ENCODE data around the gene DBH.
A peak's percentile ranks its signal among the peaks of the same experiment; 100 is the strongest.

The DBH gene

GRCh38 chr9:133700819-133701320 is 64.7 kb downstream of the DBH start:
- DNase-seq (peak; percentile 40), ATAC-seq (ENCODE audit: insufficient read depth, low read depth) (peak; percentile 15)
- Histone ChIP-seq H3K4me2 (ENCODE audit: insufficient read depth, low read length) (peak overlapping the region; percentile 62), H4K20me1 (ENCODE audit: insufficient read depth, low read length) (no peaks in the 10 kb centered on the region), H3K27ac (ENCODE audit: low read length) (peak overlapping the region; percentile 80), H2AFZ (ENCODE audit: low read depth, low read length) (no peak overlapping the region), H3K36me3 (ENCODE audit: insufficient read depth, low read length) (no peaks in the 10 kb centered on the region), H3K27me3 (ENCODE audit: insufficient read depth, low read length, poor library complexity) (no peaks in the 10 kb centered on the region), H3K79me2 (ENCODE audit: insufficient read depth, low read length) (no peaks in the 10 kb centered on the region), H3K9ac (ENCODE audit: low read depth, low read length) (peak overlapping the region; percentile 47), H3K9me3 (ENCODE audit: insufficient read depth, low read length, severe bottlenecking) (no peaks in the 10 kb centered on the region), H3K4me1 (ENCODE audit: insufficient read depth, low read length) (peaks cover 40% of the 10 kb centered on the region), H3K4me3 (ENCODE audit: low read depth in 1 of 2, low read length in 2 of 2) (no peak overlapping the region)
- TF ChIP-seq CTCF (IDR thresholded peaks at IDR 0.05; ENCODE audit: borderline replicate concordance, extremely low read depth, low read length, poor library complexity, severe bottlenecking) (no peak), EZH2 (IDR thresholded peaks at IDR 0.05; ENCODE audit: borderline replicate concordance, low read depth, low read length, severe bottlenecking) (no peak)

DNA sequence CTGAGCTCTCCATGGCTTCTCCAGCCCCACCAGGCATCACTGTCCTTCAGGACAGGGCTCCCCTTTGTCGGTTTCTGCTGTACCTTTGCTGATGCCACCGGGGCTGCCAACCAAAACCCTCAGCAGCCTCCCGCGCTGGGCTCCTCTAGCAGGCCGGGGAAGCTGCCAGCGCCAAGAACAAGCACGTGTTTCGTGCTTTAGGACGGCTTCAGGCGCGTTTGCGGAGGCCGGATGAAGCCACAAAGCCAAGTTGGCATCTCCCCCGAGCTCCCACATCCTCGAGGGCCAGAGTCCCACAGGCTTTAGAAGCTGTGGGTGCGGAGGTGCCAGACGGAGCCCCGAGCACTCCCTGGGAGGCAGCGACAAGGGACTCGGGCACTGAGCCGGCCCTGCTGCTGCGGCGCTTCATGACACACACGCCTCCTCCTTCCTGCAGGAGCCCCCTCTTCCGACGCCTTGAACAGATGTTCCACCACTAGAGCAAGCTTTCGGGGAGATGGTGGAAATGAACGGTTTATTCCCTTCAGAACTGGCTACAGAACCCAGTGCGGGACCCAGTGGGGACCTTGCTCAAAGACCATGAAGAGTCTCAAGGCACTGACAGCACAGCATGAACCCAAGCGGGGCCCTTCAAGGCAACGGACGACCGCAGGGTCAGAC is 65.3 kb downstream of the DBH start:
- peak overlapping the region; percentile 62 for H3K4me2 ChIP-seq (ENCODE audit: insufficient read depth, low read length)
- H3K4me3 ChIP-seq (ENCODE audit: low read depth in 1 of 2, low read length in 2 of 2) = peak overlapping the region in 1 of 2 experiments; percentile 39; a peak in 1 of 4 replicates

GRCh38 chr9:133701981-133702797 is 66.0 kb downstream of the DBH start:
- Histone ChIP-seq H3K4me3 (ENCODE audit: low read depth in 1 of 2, low read length in 2 of 2) (peak overlapping the region in 1 of 2 experiments; percentile 44; a peak in 2 of 4 replicates), H3K27ac (ENCODE audit: low read length) (peak overlapping the region; percentile 80), H3K36me3 (ENCODE audit: insufficient read depth, low read length) (no peaks in the 10 kb centered on the region), H3K4me2 (ENCODE audit: insufficient read depth, low read length) (peak overlapping the region; percentile 62), H3K79me2 (ENCODE audit: insufficient read depth, low read length) (no peaks in the 10 kb centered on the region), H3K4me1 (ENCODE audit: insufficient read depth, low read length) (peaks cover 40% of the 10 kb centered on the region), H3K27me3 (ENCODE audit: insufficient read depth, low read length, poor library complexity) (no peaks in the 10 kb centered on the region), H2AFZ (ENCODE audit: low read depth, low read length) (peak overlapping the region; percentile 76), H4K20me1 (ENCODE audit: insufficient read depth, low read length) (no peaks in the 10 kb centered on the region; the same call in 1 of the 2 replicates), H3K9ac (ENCODE audit: low read depth, low read length) (peak overlapping the region; percentile 47), H3K9me3 (ENCODE audit: insufficient read depth, low read length, severe bottlenecking) (no peaks in the 10 kb centered on the region)
- ATAC-seq (ENCODE audit: insufficient read depth, low read depth) = peak; percentile 95
- DNase-seq = peak; percentile 84
- TF ChIP-seq EZH2 (IDR thresholded peaks at IDR 0.05; ENCODE audit: borderline replicate concordance, low read depth, low read length, severe bottlenecking) = no peak
- no peak for TF ChIP-seq CTCF (IDR thresholded peaks at IDR 0.05; ENCODE audit: borderline replicate concordance, extremely low read depth, low read length, poor library complexity, severe bottlenecking)

More for the DNA sequence above, 65.3 kb downstream of the DBH start:
- peak overlapping the region; percentile 80 for H3K27ac ChIP-seq (ENCODE audit: low read length)
- no peaks in the 10 kb centered on the region; the same call in 1 of the 2 replicates for H4K20me1 ChIP-seq (ENCODE audit: insufficient read depth, low read length)
- DNase-seq (peak; percentile 55), ATAC-seq (ENCODE audit: insufficient read depth, low read depth) (peak; percentile 32)
- no peaks in the 10 kb centered on the region for H3K79me2 ChIP-seq (ENCODE audit: insufficient read depth, low read length)
- peaks cover 40% of the 10 kb centered on the region for H3K4me1 ChIP-seq (ENCODE audit: insufficient read depth, low read length)
- H3K9ac ChIP-seq (ENCODE audit: low read depth, low read length) = peak overlapping the region; percentile 47
- TF ChIP-seq EZH2 (IDR thresholded peaks at IDR 0.05; ENCODE audit: borderline replicate concordance, low read depth, low read length, severe bottlenecking) = no peak
- TF ChIP-seq CTCF (IDR thresholded peaks at IDR 0.05; ENCODE audit: borderline replicate concordance, extremely low read depth, low read length, poor library complexity, severe bottlenecking) = no peak
- H3K36me3 ChIP-seq (ENCODE audit: insufficient read depth, low read length) = no peaks in the 10 kb centered on the region
- no peak overlapping the region for H2AFZ ChIP-seq (ENCODE audit: low read depth, low read length)
- H3K27me3 ChIP-seq (ENCODE audit: insufficient read depth, low read length, poor library complexity) = no peaks in the 10 kb centered on the region
- no peaks in the 10 kb centered on the region for H3K9me3 ChIP-seq (ENCODE audit: insufficient read depth, low read length, severe bottlenecking)

Measured in DND-41 (cell line).